Measurements from ENCODE around the gene APLF.

DNA sequence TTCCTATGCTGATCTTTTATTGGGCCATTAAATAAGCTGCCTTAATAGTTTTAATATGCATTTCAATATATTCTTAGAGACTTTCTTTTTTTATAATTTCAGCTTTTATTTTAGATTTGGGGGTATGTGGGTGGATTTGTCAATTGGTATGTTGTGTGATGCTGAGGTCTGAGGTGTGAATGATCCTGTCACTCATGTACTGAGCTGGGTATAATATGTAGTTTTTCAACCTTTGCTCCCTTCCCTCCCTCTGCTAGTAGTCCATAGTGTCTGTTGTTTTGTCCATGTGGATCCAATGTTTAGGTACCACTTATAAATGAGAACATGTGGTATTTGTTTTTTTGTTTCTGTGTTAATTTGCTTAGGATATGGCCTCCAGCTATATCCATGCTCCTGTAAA is 140.5 kb downstream of the APLF start:
- TF ChIP-seq TAF1 (IDR thresholded peaks at IDR 0.05; ENCODE audit: borderline replicate concordance, insufficient read depth, low read length), result no peak
- TF ChIP-seq POLR2AphosphoS5 (IDR thresholded peaks at IDR 0.05; ENCODE audit: low read depth, low read length), result no peak
- TF ChIP-seq, protein P1, sequence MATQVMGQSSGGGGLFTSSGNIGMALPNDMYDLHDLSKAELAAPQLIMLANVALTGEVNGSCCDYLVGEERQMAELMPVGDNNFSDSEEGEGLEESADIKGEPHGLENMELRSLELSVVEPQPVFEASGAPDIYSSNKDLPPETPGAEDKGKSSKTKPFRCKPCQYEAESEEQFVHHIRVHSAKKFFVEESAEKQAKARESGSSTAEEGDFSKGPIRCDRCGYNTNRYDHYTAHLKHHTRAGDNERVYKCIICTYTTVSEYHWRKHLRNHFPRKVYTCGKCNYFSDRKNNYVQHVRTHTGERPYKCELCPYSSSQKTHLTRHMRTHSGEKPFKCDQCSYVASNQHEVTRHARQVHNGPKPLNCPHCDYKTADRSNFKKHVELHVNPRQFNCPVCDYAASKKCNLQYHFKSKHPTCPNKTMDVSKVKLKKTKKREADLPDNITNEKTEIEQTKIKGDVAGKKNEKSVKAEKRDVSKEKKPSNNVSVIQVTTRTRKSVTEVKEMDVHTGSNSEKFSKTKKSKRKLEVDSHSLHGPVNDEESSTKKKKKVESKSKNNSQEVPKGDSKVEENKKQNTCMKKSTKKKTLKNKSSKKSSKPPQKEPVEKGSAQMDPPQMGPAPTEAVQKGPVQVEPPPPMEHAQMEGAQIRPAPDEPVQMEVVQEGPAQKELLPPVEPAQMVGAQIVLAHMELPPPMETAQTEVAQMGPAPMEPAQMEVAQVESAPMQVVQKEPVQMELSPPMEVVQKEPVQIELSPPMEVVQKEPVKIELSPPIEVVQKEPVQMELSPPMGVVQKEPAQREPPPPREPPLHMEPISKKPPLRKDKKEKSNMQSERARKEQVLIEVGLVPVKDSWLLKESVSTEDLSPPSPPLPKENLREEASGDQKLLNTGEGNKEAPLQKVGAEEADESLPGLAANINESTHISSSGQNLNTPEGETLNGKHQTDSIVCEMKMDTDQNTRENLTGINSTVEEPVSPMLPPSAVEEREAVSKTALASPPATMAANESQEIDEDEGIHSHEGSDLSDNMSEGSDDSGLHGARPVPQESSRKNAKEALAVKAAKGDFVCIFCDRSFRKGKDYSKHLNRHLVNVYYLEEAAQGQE (IDR thresholded peaks at IDR 0.05; ENCODE audit: insufficient read depth in 1 of 2, low read depth in 2 of 2, low read length in 2 of 2), result no peak
- no peak for TF ChIP-seq SIN3A (IDR thresholded peaks at IDR 0.05; ENCODE audit: borderline replicate concordance, insufficient read depth, low read length)
- TF ChIP-seq FOXP2 (optimal IDR thresholded peaks at IDR 0.05; ENCODE audit: borderline replicate concordance, extremely low read depth, extremely low read length, insufficient read depth), result no peak

All from PFSK-1 (cell line).